ENCODE results near the gene DNAH1. TPM values are rescaled to one million over a fixed set of nuclear protein-coding genes. Genes with fewer than 3 reads are reported as not detected.
A peak's percentile ranks its signal among the peaks of the same experiment; 100 is the strongest.

DNAH1 gene
- total RNA-seq, 1 donor from 2014 or later, result 2.2 TPM

DNA sequence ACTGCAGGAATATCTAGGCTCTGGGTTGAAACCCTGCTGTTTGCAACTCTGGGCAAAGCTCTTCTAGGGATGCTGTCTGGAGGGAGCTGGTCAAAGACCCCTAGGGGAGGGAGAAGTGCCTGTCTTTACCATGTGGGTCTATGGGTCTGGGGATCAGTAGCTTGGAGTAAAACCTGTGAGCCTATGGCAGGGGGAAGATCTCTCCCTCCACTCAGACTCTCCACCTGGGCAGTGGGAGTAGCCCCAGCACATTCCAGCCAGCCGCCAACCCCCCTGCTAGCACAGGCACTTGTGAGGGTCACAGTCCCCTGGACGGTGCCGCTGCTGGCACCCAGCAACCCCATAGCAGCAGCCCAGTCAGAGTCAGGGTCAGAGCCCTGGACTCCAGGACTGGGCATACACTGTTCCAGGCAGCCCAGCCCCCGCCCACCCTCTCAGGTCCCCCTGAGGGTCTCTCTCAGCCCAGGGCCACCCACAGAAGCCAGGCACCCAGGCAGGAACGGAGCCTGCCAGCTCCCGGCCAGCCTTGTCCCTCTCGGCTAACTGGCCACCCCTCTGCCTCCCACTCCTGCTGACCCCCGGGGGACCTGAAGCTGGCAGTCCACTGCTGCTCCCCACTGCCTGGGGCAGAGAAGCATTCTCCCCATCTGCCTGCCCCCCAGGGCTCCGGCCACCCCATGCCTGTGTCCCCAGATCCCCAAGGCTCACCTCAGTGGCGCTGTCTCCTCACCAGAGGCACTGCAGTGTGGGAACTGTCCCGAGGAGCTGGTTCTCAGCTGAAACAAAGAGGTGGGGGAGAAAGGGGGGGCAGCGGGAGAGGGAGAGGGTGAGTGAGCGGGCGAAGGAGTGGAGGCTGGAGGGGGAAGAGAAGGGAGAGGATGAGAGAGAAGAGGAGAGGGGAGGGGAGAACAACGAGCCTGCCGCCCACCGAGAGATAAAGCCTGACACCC, 17.7 kb upstream of the DNAH1 start:
- Histone ChIP-seq H3K4me1 (peaks cover 28% of the 10 kb centered on the region), H3K4me3 (no peak overlapping the region), H3K27me3 (ENCODE audit: low read depth) (no peaks in the 10 kb centered on the region), H3K9me3 (replicated peaks) (no peaks in the 10 kb centered on the region), H3K27ac (replicated peaks) (no peak overlapping the region), H3K36me3 (peaks cover 2% of the 10 kb centered on the region)
- DNase-seq, result no peak
- intact Hi-C loops (cut with micrococcal nuclease), result no loop called here
- TF ChIP-seq, protein P1, sequence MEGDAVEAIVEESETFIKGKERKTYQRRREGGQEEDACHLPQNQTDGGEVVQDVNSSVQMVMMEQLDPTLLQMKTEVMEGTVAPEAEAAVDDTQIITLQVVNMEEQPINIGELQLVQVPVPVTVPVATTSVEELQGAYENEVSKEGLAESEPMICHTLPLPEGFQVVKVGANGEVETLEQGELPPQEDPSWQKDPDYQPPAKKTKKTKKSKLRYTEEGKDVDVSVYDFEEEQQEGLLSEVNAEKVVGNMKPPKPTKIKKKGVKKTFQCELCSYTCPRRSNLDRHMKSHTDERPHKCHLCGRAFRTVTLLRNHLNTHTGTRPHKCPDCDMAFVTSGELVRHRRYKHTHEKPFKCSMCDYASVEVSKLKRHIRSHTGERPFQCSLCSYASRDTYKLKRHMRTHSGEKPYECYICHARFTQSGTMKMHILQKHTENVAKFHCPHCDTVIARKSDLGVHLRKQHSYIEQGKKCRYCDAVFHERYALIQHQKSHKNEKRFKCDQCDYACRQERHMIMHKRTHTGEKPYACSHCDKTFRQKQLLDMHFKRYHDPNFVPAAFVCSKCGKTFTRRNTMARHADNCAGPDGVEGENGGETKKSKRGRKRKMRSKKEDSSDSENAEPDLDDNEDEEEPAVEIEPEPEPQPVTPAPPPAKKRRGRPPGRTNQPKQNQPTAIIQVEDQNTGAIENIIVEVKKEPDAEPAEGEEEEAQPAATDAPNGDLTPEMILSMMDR (IDR thresholded peaks at IDR 0.05; ENCODE audit: borderline replicate concordance), result no peak

DNA sequence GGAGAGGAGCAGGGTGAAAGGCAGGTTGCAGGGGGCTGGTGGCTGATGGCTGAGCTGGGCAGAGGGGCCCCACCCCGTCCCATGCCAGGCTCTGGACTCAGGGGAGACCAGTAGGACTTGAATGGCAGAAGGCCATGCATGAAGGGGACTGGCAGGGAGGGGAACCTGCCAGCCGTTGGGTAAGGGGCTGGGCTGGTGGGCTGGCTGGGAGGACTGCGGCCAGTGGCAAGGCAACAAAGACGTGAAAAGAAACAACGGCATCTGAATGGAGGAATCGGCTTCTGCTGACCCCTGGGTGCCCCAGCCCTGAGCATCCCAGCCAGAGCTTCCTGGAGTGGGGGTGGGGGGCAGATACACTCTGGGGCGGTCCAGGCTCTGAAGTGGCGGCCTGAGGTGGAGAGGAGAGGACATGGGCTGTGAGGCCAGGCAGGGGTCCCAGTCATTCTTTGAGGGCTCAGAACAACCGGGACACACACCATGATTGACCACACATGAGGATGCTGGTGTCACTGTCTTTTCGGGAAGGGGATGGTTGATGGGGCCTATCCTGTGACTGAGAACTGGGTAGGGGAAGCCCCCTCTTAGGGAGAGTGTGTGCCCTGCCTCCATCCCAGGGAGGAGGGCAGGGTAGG, 16.8 kb upstream of the DNAH1 start:
- Histone ChIP-seq H3K27me3 (ENCODE audit: low read depth) (no peaks in the 10 kb centered on the region), H3K4me3 (peak overlapping the region; percentile 30), H3K27ac (replicated peaks) (peak overlapping the region; percentile 79), H3K4me1 (peaks cover 28% of the 10 kb centered on the region), H3K36me3 (no peaks in the 10 kb centered on the region), H3K9me3 (replicated peaks) (no peaks in the 10 kb centered on the region)
- intact Hi-C loops (cut with micrococcal nuclease), result no loop called here
- no peak for DNase-seq
- TF ChIP-seq, protein P1 (IDR thresholded peaks at IDR 0.05; ENCODE audit: borderline replicate concordance), result no peak

DNA sequence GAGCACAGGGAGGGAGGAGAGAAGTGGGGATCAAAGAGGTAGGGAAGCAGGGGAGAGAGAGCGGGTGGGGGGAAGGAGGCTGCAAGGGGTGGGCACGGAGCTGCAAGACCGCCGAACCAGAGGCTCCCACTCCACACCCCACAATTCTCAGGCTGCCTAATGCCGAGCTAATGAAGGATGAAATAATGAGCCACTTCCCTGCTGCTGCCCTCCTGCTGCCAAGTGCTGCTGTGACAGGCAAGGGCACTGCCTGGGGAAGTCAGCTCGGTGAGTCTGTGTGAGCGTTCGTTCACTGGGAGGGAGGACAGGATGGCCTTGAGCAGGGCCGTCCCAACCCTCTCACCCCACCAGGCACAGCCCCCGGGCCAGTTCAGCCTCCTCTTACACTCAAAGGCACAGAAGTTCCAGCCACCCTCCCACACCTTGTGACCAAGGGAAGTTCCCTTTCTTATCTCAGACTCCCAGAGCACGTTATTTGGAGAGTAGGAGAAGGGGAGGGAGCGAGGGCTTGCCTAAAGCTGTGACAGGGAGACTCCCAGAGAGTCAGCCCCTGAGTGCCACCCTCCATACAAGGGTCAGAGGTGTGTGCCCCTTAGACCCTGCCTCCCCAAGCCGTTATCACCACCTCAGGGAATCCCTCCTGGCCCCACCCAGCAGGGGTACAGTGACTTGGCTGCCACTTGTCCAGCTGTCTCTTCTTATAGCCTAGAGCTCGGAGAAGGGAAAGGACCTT, 16.1 kb upstream of the DNAH1 start:
- H3K9me3 ChIP-seq (replicated peaks), result no peaks in the 10 kb centered on the region
- DNase-seq, result peak; percentile 55
- H3K4me3 ChIP-seq, result peak overlapping the region; percentile 30
- no peaks in the 10 kb centered on the region for H3K27me3 ChIP-seq (ENCODE audit: low read depth)
- peak overlapping the region; percentile 79 for H3K27ac ChIP-seq (replicated peaks)
- H3K4me1 ChIP-seq, result peaks cover 28% of the 10 kb centered on the region
- TF ChIP-seq, protein P1 (IDR thresholded peaks at IDR 0.05; ENCODE audit: borderline replicate concordance), result peak; percentile 45
- intact Hi-C loops (cut with micrococcal nuclease), result no loop called here
- H3K36me3 ChIP-seq, result no peaks in the 10 kb centered on the region

DNA sequence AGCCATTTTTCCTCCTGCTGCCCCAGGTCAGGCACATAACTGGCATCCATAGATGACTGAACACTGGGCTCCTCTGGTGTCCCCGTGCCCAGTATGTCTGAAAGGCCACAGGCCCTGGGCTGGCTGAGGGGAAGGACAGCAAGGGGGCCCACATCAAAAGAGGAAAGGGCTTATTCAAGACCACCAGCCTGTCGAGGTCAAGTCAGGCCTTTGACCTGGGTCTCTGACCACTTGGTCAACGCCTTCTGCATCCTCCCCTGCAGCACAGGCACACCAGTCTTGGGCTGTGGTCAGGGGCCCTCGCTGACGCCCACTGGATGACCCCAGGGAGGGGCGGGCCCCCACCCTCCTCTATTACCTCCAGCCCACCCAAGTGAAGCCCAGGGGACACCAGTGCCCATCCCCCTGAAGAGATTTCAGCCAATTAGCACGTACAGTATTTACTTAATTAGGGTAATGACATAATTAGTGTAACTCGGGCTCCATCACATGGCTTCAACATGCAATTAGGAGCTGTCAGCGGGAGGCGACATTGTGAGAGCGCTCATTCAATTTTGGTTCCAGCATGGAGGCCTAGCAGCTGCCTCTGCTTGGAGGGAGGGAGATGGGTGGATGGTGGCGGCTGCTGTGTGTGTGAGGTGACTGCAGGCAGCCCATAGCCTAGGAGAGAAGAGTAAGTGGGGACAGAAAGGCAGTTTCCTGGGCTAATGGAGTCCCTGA, 13.5 kb upstream of the DNAH1 start:
- DNase-seq, result no peak
- Histone ChIP-seq H3K36me3 (no peaks in the 10 kb centered on the region), H3K4me3 (no peak overlapping the region), H3K9me3 (replicated peaks) (no peaks in the 10 kb centered on the region), H3K27ac (replicated peaks) (no peak overlapping the region), H3K4me1 (peaks cover 28% of the 10 kb centered on the region), H3K27me3 (ENCODE audit: low read depth) (no peaks in the 10 kb centered on the region)
- TF ChIP-seq, protein P1 (IDR thresholded peaks at IDR 0.05; ENCODE audit: borderline replicate concordance), result no peak
- intact Hi-C loops (cut with micrococcal nuclease), result no loop called here

DNA sequence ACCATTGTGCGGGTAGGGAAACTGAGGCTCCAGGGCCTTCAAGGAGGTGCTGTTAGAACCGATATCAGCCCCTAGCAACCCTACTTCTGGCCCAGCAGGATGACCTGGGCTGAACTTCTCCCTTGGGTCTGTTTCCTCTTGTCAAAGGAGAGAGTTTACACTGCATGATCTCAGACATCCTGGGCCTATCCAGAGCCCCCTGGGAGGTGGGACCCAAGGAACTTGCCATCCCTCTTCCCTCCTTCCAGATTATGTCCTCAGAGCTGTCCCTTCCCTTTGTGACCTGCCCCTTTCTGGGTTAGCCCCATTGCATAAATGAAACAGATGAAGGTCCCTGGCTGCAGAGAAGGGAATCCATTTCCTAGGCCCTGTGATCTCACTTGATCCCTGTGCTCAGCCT, 12.3 kb upstream of the DNAH1 start:
- intact Hi-C loops (cut with micrococcal nuclease), result no loop called here
- DNase-seq, result no peak
- H3K4me1 ChIP-seq, result peaks cover 17% of the 10 kb centered on the region
- no peaks in the 10 kb centered on the region for H3K9me3 ChIP-seq (replicated peaks)
- H3K36me3 ChIP-seq, result no peaks in the 10 kb centered on the region
- TF ChIP-seq, protein P1 (IDR thresholded peaks at IDR 0.05; ENCODE audit: borderline replicate concordance), result no peak
- no peak overlapping the region for H3K27ac ChIP-seq (replicated peaks)
- no peaks in the 10 kb centered on the region for H3K27me3 ChIP-seq (ENCODE audit: low read depth)
- H3K4me3 ChIP-seq, result no peak overlapping the region

Data from left ventricle myocardium inferior (tissue), 1 donor.